SU-DHL-6 (cell line): ENCODE results near the gene TSHR.
A peak's percentile ranks its signal among the peaks of the same experiment; 100 is the strongest.

Source experiments
- H2AFZ ChIP-seq: fragments of 200-600 bp; sonication (generic); 2 replicates; pipeline ENCODE4 v1.6.1; 2014; ENCODE audit warnings: low read depth, mild to moderate bottlenecking, moderate library complexity, mixed read lengths, antibody characterized with exemption, low read length; ENCODE audit not compliant: severe bottlenecking
- H3F3A ChIP-seq: fragments of 200-600 bp; shearing (Covaris generic); 2 replicates; pipeline ENCODE4 v1.6.0; 2016; ENCODE audit warnings: antibody characterized with exemption, mild to moderate bottlenecking; ENCODE audit not compliant: insufficient read depth
- H3K27ac ChIP-seq: fragments of 200-600 bp; sonication (generic); 2 replicates; pipeline ENCODE4 v1.5.1; 2016; ENCODE audit warnings: low read depth, mild to moderate bottlenecking, low read length, moderate library complexity, mixed read lengths
- H3K27me3 ChIP-seq: fragments of 200-600 bp; sonication (generic), shearing (Covaris generic); 2 replicates; pipeline ENCODE4 v1.6.0; 2014; ENCODE audit warnings: mild to moderate bottlenecking, low read length
- H3K36me3 ChIP-seq: fragments of 200-600 bp; sonication (generic); 2 replicates; pipeline ENCODE4 v1.6.1; 2014; ENCODE audit warnings: mild to moderate bottlenecking, low read length, mixed read lengths
- H3K4me2 ChIP-seq: fragments of 300-600, 200-600 bp; shearing (Covaris generic), sonication (generic); 2 replicates; pipeline ENCODE4 v1.6.0; 2014; ENCODE audit warnings: low read length, low read depth, mild to moderate bottlenecking; ENCODE audit not compliant: poor library complexity, severe bottlenecking
- H3K4me3 ChIP-seq: fragments of 200-600 bp; sonication (generic); 2 replicates; pipeline ENCODE4 v1.5.1; 2014; ENCODE audit warnings: antibody characterized with exemption, low read length, mild to moderate bottlenecking, mixed read lengths; ENCODE audit not compliant: insufficient read depth, poor library complexity, severe bottlenecking
- H3K79me2 ChIP-seq: fragments of 200-600 bp; sonication (generic); 2 replicates; pipeline ENCODE4 v1.6.1; 2014; ENCODE audit warnings: mild to moderate bottlenecking, low read length, moderate library complexity; ENCODE audit not compliant: insufficient read depth
- H3K9ac ChIP-seq: fragments of 200-600 bp; sonication (generic); 2 replicates; pipeline ENCODE4 v1.7.0; 2014; ENCODE audit warnings: mild to moderate bottlenecking, low read length
- H3K9me2 ChIP-seq: fragments of 200-600 bp; sonication (generic); replicated peaks from 2 replicates; pipeline ENCODE4 v1.6.1; 2014; ENCODE audit warnings: low read length; ENCODE audit not compliant: insufficient read depth
- H3K9me3 ChIP-seq: fragments of 200-600 bp; sonication (generic); 2 replicates; pipeline ENCODE4 v1.6.1; 2014; ENCODE audit warnings: low read length, mixed read lengths; ENCODE audit not compliant: insufficient read depth
- H4K20me1 ChIP-seq: fragments of 200-600 bp; sonication (generic); 2 replicates; pipeline ENCODE4 v1.6.1; 2014; ENCODE audit warnings: low read depth, mild to moderate bottlenecking, antibody characterized with exemption, low read length, moderate library complexity, mixed read lengths
- EZH2phosphoT487 ChIP-seq: fragments of 200-600 bp; sonication (generic), shearing (Covaris generic); conservative IDR thresholded peaks from 2 replicates; pipeline ENCODE4 v1.6.1; 2018; ENCODE audit warnings: mild to moderate bottlenecking, antibody characterized with exemption, low read length, moderate library complexity, mixed read lengths
- TF ChIP-seq, protein P1 (sequence below): fragments of 200-600 bp; sonication (generic); IDR thresholded peaks from one replicate; pipeline ENCODE4 v1.5.1; 2017; ENCODE audit warnings: antibody characterized with exemption, mild to moderate bottlenecking, low read length, moderate library complexity; ENCODE audit not compliant: insufficient read depth, poor library complexity, severe bottlenecking

The TSHR gene

DNA sequence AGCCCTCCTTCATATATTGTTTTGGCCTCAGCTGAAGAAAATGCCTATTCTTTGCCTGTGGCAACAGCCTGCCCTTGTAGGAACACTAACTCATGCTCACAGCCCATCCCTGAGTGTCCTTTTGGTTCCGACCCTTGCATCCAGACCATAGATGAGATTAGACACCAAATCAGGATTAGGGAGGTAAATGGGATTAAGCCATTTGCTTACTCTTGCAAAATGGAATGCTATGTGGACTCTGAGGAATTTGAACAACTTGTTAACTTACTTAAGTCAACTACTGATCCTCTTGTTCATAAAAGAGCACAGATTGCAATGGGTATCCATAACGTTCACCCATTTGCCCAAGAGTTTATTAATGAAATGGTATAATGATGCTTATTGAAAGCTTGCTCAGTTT lies 27.3 kb downstream of the TSHR start:
- H3K36me3 ChIP-seq, result no peaks in the 10 kb centered on the region
- no peaks in the 10 kb centered on the region for H3K27me3 ChIP-seq
- H2AFZ ChIP-seq, result no peak overlapping the region
- H3K9me2 ChIP-seq, result no peaks in the 10 kb centered on the region
- no peaks in the 10 kb centered on the region for H4K20me1 ChIP-seq
- H3K27ac ChIP-seq, result no peak overlapping the region
- no peaks in the 10 kb centered on the region for H3K79me2 ChIP-seq
- H3K4me3 ChIP-seq, result no peak overlapping the region
- H3K9ac ChIP-seq, result no peak overlapping the region
- H3F3A ChIP-seq, result no peaks in the 10 kb centered on the region
- TF ChIP-seq EZH2phosphoT487, result no peak
- TF ChIP-seq, protein P1, sequence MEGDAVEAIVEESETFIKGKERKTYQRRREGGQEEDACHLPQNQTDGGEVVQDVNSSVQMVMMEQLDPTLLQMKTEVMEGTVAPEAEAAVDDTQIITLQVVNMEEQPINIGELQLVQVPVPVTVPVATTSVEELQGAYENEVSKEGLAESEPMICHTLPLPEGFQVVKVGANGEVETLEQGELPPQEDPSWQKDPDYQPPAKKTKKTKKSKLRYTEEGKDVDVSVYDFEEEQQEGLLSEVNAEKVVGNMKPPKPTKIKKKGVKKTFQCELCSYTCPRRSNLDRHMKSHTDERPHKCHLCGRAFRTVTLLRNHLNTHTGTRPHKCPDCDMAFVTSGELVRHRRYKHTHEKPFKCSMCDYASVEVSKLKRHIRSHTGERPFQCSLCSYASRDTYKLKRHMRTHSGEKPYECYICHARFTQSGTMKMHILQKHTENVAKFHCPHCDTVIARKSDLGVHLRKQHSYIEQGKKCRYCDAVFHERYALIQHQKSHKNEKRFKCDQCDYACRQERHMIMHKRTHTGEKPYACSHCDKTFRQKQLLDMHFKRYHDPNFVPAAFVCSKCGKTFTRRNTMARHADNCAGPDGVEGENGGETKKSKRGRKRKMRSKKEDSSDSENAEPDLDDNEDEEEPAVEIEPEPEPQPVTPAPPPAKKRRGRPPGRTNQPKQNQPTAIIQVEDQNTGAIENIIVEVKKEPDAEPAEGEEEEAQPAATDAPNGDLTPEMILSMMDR, result no peak
- no peaks in the 10 kb centered on the region for H3K9me3 ChIP-seq
- H3K4me2 ChIP-seq, result no peak overlapping the region

DNA sequence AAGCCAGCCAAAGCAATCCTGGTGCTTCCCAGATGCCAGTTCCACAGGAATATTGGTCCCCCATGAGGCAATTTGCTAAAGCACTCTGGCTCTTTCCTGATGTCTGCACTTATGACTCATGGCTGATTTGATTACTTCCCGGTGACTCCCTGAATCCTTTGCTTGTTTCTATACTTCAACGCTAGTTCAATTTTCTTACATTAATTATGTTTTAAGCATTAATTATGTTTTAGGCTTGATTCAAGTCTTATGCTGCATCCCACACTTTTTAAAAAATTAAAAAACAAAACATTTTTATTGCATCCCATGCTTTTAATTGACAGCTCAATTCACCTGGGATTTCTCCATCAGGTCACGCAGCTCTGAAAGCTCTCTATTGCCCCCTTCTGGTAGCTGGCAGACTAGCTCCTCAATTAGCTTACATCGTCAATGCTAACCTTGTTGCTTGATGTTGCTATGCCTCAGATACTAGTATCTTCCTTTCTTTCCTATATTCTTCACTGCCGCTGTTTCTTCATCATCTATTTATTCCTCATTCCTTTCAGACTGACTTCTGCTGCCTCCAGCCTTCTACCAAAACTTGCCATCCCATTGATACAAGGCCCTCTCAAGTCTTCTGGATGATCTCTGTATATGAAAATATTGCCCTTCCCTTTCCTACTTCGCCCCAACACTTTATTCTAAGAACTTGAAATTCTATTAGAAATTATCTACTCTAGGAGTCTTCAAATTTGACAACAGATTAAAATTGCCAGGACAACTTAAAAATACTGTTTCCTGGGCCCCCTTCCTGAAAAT lies 32.0 kb downstream of the TSHR start:
- H3K9me3 ChIP-seq, result no peaks in the 10 kb centered on the region
- no peak overlapping the region for H3K4me2 ChIP-seq
- no peak overlapping the region for H2AFZ ChIP-seq
- no peaks in the 10 kb centered on the region for H3K36me3 ChIP-seq
- H3K9ac ChIP-seq, result no peak overlapping the region
- H3K4me3 ChIP-seq, result no peak overlapping the region
- no peaks in the 10 kb centered on the region for H4K20me1 ChIP-seq
- no peak overlapping the region for H3K27ac ChIP-seq
- no peaks in the 10 kb centered on the region for H3K9me2 ChIP-seq
- no peak for TF ChIP-seq EZH2phosphoT487
- TF ChIP-seq, protein P1, result peak; percentile 79
- no peaks in the 10 kb centered on the region for H3K27me3 ChIP-seq
- no peaks in the 10 kb centered on the region for H3K79me2 ChIP-seq
- H3F3A ChIP-seq, result no peaks in the 10 kb centered on the region

DNA sequence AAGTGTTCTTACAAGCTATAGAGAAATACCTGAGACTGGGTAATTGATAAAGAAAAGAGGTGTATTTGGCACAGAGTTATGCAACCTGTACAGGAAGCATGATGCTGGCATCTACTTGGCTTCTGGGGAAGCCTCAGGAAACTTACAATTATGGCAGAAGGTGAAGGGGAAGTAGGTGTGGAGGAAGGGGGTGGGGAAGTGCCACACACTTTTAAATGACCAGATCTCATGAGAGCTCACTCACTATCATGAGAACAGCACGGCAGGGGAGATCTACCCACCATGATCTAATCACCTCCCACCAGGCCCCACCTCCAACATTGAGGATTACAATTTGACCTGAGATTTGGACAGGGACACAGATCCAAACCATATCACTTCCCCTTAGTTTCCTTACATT lies 32.8 kb downstream of the TSHR start:
- Histone ChIP-seq H3F3A (no peaks in the 10 kb centered on the region), H3K27ac (no peak overlapping the region), H3K79me2 (no peaks in the 10 kb centered on the region), H3K9me3 (no peaks in the 10 kb centered on the region), H3K27me3 (no peaks in the 10 kb centered on the region), H3K4me2 (no peak overlapping the region), H3K9ac (no peak overlapping the region), H3K36me3 (no peaks in the 10 kb centered on the region), H2AFZ (no peak overlapping the region), H4K20me1 (no peaks in the 10 kb centered on the region), H3K9me2 (no peaks in the 10 kb centered on the region), H3K4me3 (no peak overlapping the region)
- TF ChIP-seq, protein P1, result no peak
- TF ChIP-seq EZH2phosphoT487, result no peak
